Kidney (tissue), 22 donors: Measurements from ENCODE around the gene FKBP9. TPM values are rescaled to one million over a fixed set of nuclear protein-coding genes. Genes with fewer than 3 reads are reported as not detected.

ENCODE experiments used
- DNase-seq, 5 donors: peaks; one replicate each; pipeline ENCODE4 v3.0.0-alpha.2; 2013 to 2020
- FAIRE-seq: peaks from 2 replicates; lab custom pipeline; 2012; peaks lifted over from hg19 to GRCh38; lab: Jason Lieb, UNC
- H3K27ac ChIP-seq, 2 donors: one replicate each; pipeline ENCODE4 v1.7.0; 2013; ENCODE audit warnings: low read depth in 2 of 2, low read length in 2 of 2, inconsistent platforms in 1 of 2
- H3K27me3 ChIP-seq: one replicate; pipeline ENCODE4 v1.7.1; 2013; ENCODE audit warnings: low read length, inconsistent platforms; ENCODE audit not compliant: control insufficient read depth, insufficient read depth
- H3K36me3 ChIP-seq, 3 donors: one replicate each; pipeline versions ENCODE4 v1.7.0 to v1.7.1; 2013; ENCODE audit warnings: low read length in 3 of 3, control low read depth in 1 of 3, inconsistent platforms in 1 of 3; ENCODE audit not compliant: insufficient read depth in 3 of 3, control insufficient read depth in 2 of 3
- H3K4me1 ChIP-seq, 3 donors: one replicate each; pipeline versions ENCODE4 v1.7.0 to v1.7.1; 2013; ENCODE audit warnings: low read length in 3 of 3, inconsistent platforms in 1 of 3, low read depth in 1 of 3; ENCODE audit not compliant: control insufficient read depth in 2 of 3, insufficient read depth in 2 of 3
- H3K4me3 ChIP-seq, 3 donors: one replicate each; pipeline versions ENCODE4 v1.7.0 to v1.8.1; 2013; ENCODE audit warnings: low read length in 3 of 3, control low read depth in 1 of 3, inconsistent platforms in 1 of 3
- H3K9ac ChIP-seq, 3 donors: one replicate each; pipeline versions ENCODE4 v1.7.0 to v1.7.1; 2013; ENCODE audit warnings: low read length in 3 of 3, control low read depth in 1 of 3, inconsistent platforms in 1 of 3
- H3K9me3 ChIP-seq, 3 donors: one replicate each; pipeline versions ENCODE4 v1.7.0 to v1.7.1; 2013; ENCODE audit warnings: low read length in 3 of 3, control low read depth in 1 of 3, inconsistent platforms in 1 of 3; ENCODE audit not compliant: control insufficient read depth in 2 of 3, insufficient read depth in 1 of 3
- CTCF ChIP-seq: IDR thresholded peaks from 3 replicates; pipeline ENCODE4 v1.5.1; 2012; ENCODE audit warnings: mild to moderate bottlenecking, moderate library complexity, borderline replicate concordance; ENCODE audit not compliant: insufficient read depth; ENCODE audit errors: extremely low read depth
- intact Hi-C: fragments of 100-400 bp; cut with DNase I; formaldehyde crosslinking; loops from one replicate; pipeline ENCODE4 v1.11.1; 2022
- long read RNA-seq, 10 donors: library from polyadenylated mRNA in 1 of 10; unstranded in 1 of 10; transcript quantifications; one replicate each; pipeline ENCODE4 v2.0.0 and lab custom pipeline, GENCODE V29; 2021 to 2026
- polyA plus RNA-seq: library from polyadenylated mRNA; stranded (reverse); fragments of 350-450 nt; fragmentation: Illumina TruSeq; extraction: RNeasy Lipid Tissue Mini Kit (QIAGEN cat#74804); gene quantifications from one replicate; pipeline ENCODE4 v1.2.3, GENCODE V29; 2014; ENCODE audit warnings: low read depth, low replicate concordance; ENCODE audit not compliant: insufficient read depth
- total RNA-seq: library from RNA; stranded (reverse); fragmentation: NEBNext Ultra II Directional; extraction: Animal tissue kit (Norgen Biotek cat#: 25700); gene quantifications from one replicate; pipeline ENCODE4 v1.2.1, GENCODE V29; 2021
- donor health status: control.
- donor health status: control.
- donor health status: control.
- donor health status: control.
- donor health status: control.
- donor health status: DM: yes; HTN: yes; CAD: no.
- donor health status: Normal renal cell carcinoma (clear cell type).

Gene FKBP9, protein sequence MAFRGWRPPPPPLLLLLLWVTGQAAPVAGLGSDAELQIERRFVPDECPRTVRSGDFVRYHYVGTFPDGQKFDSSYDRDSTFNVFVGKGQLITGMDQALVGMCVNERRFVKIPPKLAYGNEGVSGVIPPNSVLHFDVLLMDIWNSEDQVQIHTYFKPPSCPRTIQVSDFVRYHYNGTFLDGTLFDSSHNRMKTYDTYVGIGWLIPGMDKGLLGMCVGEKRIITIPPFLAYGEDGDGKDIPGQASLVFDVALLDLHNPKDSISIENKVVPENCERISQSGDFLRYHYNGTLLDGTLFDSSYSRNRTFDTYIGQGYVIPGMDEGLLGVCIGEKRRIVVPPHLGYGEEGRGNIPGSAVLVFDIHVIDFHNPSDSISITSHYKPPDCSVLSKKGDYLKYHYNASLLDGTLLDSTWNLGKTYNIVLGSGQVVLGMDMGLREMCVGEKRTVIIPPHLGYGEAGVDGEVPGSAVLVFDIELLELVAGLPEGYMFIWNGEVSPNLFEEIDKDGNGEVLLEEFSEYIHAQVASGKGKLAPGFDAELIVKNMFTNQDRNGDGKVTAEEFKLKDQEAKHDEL
- total RNA-seq (109 TPM), polyA plus RNA-seq (55.1 TPM)
- long read RNA-seq, donor 1, transcript FKBP9-201 (10 exons, 3,462 nt): major isoform, 29 of 37 reads
- long read RNA-seq, donor 1, partial matches to known transcripts: 6 of 37 reads
- long read RNA-seq, donor 1, other reads (novel, unspliced or antisense): 0 of 37 reads
- long read RNA-seq, donor 2, transcript FKBP9-201 (10 exons, 3,462 nt): major isoform, 24 of 37 reads
- long read RNA-seq, donor 2, partial matches to known transcripts: 11 of 37 reads
- long read RNA-seq, donor 2, other reads (novel, unspliced or antisense): 0 of 37 reads
- long read RNA-seq, donor 3, transcript FKBP9-201 (10 exons, 3,462 nt): major isoform, 15 of 32 reads
- long read RNA-seq, donor 3, partial matches to known transcripts: 17 of 32 reads
- long read RNA-seq, donor 3, other reads (novel, unspliced or antisense): 0 of 32 reads
- long read RNA-seq, donor 4, transcript FKBP9-201 (10 exons, 3,462 nt): major isoform, 21 of 134 reads
- long read RNA-seq, donor 4, partial matches to known transcripts: 112 of 134 reads
- long read RNA-seq, donor 4, other reads (novel, unspliced or antisense): 0 of 134 reads
- long read RNA-seq, donor 5: 0 reads
- long read RNA-seq, donor 6, partial matches to known transcripts: 11 of 63 reads
- long read RNA-seq, donor 6, other reads (novel, unspliced or antisense): 51 of 63 reads
- long read RNA-seq, donor 7, transcript FKBP9-201 (10 exons, 3,462 nt): major isoform, 87 of 110 reads
- long read RNA-seq, donor 7, partial matches to known transcripts: 4 of 110 reads
- long read RNA-seq, donor 7, other reads (novel, unspliced or antisense): 18 of 110 reads
- long read RNA-seq, donor 8, transcript FKBP9-201 (10 exons, 3,462 nt): major isoform, 21 of 22 reads
- long read RNA-seq, donor 8, partial matches to known transcripts: 0 of 22 reads
- long read RNA-seq, donor 8, other reads (novel, unspliced or antisense): 0 of 22 reads
- long read RNA-seq, donor 9, transcript FKBP9-201 (10 exons, 3,462 nt): major isoform, 15 of 20 reads
- long read RNA-seq, donor 9, partial matches to known transcripts: 5 of 20 reads
- long read RNA-seq, donor 9, other reads (novel, unspliced or antisense): 0 of 20 reads
- long read RNA-seq, donor 10, transcript FKBP9-201 (10 exons, 3,462 nt): major isoform, 15 of 40 reads
- long read RNA-seq, donor 10, partial matches to known transcripts: 25 of 40 reads
- long read RNA-seq, donor 10, other reads (novel, unspliced or antisense): 0 of 40 reads

DNA sequence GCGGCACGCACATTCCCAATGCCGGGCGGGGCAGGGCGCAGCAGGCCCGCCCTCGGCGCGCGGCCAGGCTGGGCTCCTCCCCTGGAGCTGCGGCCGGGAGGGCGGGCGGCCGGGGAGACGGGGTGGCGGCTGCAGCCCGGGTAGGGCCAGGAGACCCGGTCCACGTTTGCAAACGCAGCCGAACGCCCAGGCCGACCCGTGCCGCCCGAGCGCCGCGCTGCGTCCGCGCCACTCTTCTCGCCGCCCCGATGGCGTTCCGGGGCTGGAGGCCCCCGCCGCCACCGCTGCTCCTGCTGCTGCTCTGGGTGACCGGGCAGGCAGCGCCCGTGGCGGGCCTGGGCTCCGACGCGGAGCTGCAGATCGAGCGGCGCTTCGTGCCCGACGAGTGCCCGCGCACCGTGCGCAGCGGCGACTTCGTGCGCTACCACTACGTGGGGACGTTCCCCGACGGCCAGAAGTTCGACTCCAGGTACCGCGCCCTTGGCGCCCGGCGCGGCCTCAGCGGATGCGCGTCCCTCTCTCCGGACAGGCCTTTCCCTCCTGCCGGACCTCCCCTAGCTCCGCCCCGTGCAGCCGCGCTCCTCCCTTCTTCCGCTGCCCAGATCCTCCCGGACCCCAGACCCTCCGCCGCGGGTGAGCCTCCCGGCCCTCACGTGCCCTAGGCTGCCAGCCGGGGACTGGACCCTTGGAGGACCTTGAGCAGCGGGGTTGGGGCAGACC, at the start of gene FKBP9:
Gene FKBP9 (plus strand): TSS at position 115 of the 720 bp plus-strand sequence. CDS start 134 bp downstream, at position 249.
- intact Hi-C loops: no loop called here
- FAIRE-seq (no peak), DNase-seq (peak; percentile 88 to 96 (median 93))
- Histone ChIP-seq H3K27me3 (no peaks in the 10 kb centered on the region), H3K4me1 (peaks cover 0 to 6% (median 0%) of the 10 kb centered on the region in 3 donors), H3K9ac (peak within 1 kb of the TSS; percentile 43 to 79 (median 68)), H3K27ac (peak within 1 kb of the TSS; percentile 74 to 80), H3K4me3 (peak within 1 kb of the TSS; percentile 62 to 85 (median 71)), H3K9me3 (no peaks in the 10 kb centered on the region), H3K36me3 (no peaks in the 10 kb centered on the region)
- TF ChIP-seq CTCF: no peak

GRCh38 chr7:32910195-32910594, 47.0 kb upstream of the FKBP9 start:
- Histone ChIP-seq H3K9me3 (no peaks in the 10 kb centered on the region), H3K4me3 (no peak overlapping the region), H3K9ac (no peak overlapping the region), H3K27me3 (no peaks in the 10 kb centered on the region), H3K36me3 (peaks cover 0 to 2% (median under 1%) of the 10 kb centered on the region in 3 donors), H3K27ac (no peak overlapping the region), H3K4me1 (peaks cover 0 to under 1% (median 0%) of the 10 kb centered on the region in 3 donors)
- intact Hi-C loops: no loop called here
- no peak for TF ChIP-seq CTCF
- DNase-seq (no peak), FAIRE-seq (no peak)
